Stimulated activated CD4-positive, alpha-beta T cell treated with anti-CD3 and anti-CD28 coated beads, Interleukin-1b, Interleukin-23, amount 100 ng/mL, for 1 hour (primary cell): ENCODE results near the gene H2BK1.

ENCODE experiments used
- DNase-seq, 2 donors: peaks; one replicate each; pipeline ENCODE4 v3.0.0-alpha.2; 2020; ENCODE audit warnings: low read depth in 2 of 2

H2BK1 gene

DNA sequence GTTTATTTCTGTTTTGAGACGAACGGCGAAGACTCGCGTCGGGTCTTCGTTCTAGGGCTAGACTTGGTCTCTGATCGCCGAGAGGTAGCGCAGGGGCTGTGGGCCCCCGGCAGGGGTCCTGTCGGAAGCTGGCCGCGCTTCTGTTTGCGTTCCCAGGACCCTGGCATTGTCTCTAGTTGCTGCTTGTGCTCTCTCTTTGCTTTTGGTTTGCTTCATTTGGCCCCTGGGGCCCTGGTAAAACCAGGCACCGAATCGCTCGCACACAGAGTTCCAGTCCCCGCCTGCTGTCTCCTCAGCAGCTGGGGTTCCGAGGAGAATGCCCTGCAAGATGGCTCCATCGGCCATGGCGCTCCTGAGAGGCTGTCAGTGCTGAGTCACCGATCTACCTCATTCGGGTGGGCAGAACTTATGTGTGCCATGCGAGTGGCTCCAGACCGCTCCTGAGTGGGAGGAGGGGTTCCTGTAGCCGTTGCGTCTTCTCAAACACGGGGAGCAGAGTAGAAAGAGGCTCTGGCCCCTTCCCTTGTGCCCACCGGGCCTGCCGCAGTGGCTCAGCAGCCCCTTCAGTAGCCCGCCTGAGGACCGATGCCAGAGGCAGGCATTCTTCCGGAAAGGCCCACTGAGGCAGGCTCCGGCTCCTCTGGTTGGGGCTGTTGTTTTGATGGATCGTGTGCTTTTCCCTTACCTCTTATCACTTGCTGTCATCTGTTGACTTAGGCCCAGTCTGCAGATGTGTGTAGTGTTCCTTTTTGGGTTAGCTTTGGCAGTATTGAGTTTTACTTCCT lies 22.8 kb upstream of the H2BK1 start:
- peak; percentile 15 to 52 for DNase-seq

DNA sequence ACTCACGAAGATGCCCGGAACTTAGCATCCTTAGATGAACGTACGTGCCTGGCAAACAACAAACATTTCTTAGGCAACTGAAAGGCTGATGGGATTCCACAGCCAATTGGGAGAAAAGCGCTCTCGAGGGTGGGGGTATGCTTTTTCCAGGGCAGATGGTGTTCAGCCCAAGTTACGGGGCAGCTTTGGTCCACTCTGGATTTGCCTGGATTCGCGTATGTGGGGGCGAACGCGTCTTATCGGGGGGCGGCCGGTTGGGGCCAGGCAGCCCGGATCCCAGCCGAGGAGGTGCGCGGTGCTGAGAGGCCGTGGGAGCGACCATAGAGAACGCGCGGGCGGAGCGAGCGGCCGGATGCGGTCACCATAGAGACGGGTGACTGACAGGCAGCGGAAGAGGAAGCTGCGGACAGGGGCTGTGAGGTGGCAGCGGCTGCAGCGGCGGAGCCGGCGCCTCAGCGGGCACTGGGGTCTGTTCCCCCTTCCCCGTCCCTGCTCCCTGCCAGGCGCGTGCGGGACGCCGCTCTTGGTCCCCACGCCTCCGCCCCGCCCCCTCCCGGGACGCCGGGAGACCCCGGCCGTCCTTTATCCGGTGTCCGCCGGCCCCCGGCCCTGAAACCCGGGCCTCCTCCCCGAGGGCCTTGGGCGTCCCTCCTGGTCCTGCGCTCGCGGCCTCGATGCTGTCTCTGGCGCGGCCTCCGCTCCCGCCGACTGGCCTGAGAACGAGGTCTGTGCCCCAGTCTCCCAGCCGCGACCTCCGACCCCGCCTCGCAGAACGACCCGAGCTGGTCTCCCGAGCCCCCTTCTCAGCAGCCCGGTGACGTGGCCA lies 22.0 kb upstream of the H2BK1 start, which contains the start of gene CHPF2:
TSS of gene CHPF2 (plus strand) at position 393 of the 826 bp plus-strand sequence. CDS start 1,529 bp downstream, outside the sequence.
- DNase-seq = peak; percentile 67 to 74

DNA sequence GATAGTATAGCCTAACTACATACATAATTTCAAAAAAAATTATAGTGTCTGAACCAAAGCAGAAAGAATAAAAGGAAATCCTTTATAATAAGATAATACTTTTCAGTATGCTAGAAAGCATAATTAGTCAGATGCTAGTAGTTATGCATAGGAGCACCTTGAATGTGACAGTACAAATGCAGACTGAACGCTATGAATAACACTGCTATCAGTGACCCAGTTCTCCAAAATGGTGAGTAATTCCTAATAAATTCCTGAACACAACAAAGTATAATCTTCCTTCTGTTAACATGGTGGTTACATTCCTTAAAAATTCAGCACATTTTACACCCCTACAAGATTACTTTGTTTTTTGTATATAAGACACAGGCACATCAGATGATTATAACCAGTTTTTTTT lies 20.8 kb upstream of the H2BK1 start:
- DNase-seq = no peak

DNA sequence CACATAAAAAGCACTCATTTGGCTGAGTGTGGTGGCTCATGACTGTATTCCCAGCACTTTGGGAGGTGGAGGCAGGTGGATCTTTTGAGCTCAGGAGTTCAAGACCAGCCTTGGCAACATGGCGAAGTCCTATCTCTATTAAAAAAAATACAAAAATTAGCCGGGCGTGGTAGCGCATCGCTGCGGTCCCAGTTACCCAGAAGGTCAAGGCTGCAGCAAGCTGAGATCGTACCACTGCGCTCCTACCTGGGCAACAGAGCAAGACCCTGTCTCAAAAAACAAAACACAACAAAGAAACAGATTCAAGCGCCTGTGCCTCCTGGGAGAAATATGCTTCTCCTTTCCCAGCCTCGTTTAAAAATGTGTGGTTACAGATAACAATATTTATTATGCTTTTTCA lies 19.0 kb upstream of the H2BK1 start:
- DNase-seq = no peak

DNA sequence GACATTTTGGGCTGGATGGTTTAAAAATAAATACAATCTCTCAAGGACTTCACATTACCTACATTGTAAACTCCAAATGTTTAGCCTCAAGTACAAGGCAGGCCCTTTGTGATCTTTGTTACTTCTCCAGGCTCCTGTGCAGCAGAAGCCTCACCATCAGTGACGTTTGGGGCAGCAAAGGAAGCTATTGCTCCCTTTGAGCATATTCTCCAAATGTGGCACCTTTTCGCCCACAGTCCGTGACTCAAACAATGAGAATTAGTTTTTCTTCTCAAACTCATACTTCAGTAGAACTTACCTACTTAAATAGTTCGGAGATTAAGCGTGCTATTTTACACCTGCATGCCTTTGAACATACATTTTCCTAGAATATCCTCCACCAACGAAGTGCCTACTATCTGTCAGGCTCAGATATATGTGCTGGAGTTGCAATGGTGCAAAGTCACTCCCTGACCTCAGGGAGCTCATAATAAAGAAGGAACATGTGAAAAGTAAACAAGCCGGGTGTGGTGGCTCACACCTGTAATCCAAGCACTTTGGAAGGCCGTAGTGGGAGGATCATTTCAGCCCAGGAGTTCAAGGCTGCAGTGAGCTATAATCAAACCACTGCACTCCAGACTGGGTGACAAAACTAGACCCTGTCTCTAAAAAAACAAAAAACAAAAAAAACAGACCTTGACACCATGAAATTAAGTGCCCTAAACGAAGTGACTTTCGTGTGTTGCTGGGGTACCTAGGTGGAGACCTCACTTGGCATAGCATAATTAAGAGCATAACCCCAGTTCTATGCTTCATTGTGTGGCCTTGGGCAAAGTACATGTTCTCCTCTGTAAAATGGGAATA lies 18.0 kb upstream of the H2BK1 start:
- no peak for DNase-seq

DNA sequence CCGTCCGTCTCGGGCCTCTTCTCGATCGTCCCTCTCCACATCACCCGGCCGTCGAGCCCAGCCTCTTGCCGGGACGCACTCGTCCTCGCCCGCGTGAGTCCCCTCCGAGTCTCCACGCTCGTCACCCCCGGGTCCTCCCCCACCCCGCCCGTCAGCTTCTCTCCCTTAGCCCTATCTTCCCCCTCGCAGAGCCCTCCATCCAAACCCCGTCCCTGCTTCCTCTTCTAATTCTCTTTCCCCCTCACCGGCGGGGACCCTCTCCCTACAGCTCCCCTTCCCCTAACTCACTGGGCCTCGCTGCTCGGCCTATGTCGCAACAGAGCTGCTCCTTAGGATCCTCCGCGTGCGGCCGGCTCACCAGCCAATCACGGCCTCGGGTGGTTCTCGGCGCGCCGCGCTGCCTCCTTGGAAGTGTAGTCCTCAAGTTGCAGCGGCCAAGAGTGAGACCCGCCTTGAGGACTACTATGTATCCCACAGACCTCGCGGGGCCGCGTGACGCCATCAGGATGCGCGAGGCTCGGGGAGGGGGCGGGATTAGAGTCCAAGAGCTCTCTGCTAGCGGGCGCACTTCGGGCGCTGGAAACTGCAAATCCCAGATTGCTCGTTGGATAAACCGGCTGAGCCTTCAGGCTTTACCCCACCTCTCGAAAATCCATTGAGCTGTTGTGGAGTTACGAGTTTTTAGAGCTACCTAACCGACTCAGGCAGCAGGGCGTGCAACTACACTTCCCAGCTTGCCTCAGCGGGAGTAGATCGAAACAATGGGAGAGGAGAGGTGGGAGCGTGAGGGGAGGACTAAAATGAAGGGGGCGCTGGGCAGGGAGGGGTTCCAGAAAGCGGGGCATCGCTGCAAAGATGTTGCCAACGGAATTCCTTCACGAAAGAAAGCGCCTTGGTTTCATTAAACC lies 16.8 kb upstream of the H2BK1 start, which contains the start of gene ABCF2:
TSS of gene ABCF2 (minus strand) at position 331 of the 908 bp plus-strand sequence. CDS start 747 bp downstream, outside the sequence.
- DNase-seq = peak; percentile 89 to 97

DNA sequence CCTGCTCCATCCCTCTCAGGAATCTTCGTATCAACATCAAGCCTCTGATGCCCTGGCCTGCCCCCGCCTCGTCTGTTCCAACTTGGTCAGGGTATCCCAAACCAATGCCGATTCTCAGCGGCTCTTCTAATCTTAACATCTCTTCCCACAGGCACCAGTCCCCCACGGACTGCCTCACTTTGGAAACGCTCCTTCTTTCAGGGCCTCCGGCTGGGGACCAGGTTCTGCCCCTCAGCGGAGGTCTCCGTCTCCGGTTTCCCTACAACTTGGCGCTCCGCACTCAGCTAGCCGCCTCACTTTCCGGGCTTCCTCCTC lies 16.2 kb upstream of the H2BK1 start:
- no peak for DNase-seq

DNA sequence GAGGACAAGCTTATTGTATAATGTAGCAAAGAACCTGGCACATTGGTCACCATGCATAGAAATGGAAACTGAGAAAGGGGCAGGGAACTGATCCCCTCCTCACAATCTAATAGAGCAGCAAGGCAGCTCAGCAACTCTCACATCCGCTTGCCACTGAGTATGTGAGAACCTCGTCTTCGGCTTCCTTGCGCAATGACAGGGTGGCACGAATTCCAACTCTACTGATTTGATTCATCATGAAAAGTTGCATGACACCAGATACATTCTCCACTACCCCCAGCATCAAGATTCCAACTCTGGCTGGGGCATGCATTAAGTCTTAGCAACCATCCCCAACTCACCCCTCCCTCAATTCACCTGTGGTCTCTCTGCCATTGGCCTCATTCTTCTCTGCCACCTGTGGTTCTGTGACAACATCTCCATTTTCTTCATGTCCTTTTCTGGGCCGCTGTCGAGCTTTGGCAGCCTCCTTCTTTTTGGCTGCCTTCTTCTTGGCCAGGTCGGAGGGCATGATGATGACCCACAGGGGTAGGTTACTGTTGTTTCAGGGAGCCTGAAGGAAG lies 15.7 kb upstream of the H2BK1 start:
- no peak for DNase-seq

DNA sequence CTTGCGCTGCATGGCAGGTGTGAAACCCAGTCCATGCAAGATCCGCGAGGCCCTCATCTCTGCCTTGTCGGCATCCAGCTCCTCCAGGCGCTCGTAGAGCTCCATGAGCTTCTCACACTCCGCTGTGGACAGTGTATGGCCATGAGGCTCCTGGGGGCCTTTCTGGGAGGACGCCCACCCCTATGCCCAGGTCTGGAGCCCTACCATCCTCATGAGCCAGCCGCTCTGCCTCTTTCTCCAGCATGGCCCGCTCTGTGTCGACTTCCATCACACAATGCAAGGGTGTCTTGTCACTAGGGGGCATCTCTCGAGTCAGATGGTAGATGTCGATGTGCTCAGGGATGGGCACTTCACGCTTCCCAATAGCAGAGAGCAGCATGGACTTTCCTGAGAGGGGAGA lies 13.4 kb upstream of the H2BK1 start:
- no peak for DNase-seq

DNA sequence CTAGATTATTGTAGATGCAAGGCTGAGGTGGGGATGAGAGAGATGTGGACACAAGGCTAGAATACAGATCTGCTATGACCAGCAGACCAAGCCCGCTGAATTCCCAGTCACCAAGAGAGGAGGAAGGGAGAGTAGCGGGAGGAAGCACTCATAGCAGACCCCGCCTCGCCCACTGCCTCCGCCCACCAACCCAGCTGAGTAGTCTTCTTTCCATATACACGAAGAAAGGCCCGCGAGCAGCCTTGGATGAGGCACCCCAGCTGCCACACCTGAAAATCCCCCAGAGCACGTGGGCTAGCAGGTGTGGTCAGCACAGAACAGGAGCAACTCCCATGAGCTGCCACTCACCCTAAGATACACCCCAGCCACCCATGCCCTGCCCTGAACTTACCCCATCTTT lies 7.9 kb upstream of the H2BK1 start:
- DNase-seq = no peak

DNA sequence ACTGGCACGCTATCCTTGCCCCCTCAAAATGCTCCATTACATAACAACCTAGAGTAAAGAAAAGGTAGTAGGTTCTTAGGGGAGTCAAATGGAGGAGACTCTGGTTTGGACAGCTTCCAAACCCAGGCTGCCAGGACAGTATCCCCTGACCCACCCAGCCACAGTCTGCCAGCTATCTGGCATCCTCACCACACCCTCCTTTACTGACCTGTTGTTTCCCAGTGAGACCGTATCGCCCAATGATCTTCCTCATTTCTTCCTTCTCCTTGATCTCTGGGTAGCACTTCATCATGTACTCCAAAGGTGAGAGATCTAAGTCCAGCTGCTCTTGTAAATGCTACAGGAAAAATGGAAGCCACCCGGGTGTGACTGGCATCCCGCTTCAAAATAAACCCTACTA lies 5.1 kb upstream of the H2BK1 start:
- no peak for DNase-seq

DNA sequence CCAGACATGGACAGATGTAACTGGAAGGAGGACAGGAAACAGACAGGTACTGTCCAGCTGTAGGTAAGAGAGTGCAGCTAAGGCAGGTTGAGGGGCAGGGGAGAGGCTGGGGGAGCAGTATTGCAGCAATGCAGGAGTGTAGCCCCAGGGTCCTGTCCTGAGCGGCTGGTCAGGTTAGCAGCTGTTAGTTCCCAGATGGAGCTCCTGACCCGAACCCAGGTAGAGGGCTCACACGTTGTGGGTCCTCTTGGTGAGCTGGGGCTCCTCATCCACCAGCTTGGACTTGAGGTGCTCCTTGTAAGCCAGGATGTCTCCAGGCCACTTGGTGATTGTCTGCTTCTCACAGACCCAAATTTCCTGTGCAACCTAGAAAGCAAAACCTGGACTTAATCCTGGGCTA lies 3.5 kb upstream of the H2BK1 start:
- DNase-seq = no peak

DNA sequence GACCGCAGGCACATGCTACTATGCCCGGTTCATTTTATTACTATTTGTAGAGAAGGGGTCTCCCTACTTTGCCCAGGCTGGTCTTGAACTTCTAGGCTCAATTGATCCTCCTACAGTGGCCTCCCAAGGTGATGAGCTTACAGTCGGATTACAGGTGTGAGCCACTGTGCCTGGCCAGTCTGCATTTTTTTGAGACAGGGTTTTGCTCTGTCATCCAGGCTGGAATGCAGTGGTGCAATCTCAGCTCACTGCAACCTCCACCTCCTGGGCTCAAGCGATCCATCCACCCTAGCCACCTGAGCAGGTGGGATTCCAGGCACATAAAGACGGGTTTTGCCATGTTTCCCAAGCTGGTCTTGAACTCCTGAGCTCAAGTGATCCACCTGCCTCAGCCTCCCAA lies 2.3 kb upstream of the H2BK1 start:
- no peak for DNase-seq

DNA sequence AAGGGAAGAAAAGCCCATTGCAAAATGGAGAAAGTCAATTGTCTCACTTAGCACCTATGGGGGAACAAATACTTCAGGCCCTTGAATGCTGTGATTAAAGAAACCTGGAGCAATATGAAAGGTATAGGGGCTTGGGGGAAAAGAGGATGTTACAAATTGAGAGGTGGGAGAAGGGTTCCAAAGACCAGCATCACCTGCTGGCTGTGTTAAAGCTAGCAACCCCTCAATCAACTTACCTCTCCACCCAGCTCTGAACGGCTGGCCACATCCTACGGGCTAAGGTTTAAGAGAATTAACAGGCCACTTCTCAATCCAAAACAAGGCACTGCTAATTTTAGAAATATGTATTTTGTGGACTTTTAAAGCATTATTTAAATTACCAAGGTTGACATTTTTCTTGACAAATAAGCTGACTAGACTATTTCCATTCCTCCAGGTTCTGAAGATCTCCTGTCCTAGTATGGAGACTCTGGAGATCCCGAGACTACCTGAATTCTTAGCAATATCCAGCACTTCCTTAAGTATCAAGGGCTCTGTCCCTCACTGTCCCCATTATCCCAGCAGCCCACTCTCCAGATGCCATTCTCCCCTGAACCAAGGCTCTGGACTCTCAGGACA lies 976 bp upstream of the H2BK1 start:
- no peak for DNase-seq

DNA sequence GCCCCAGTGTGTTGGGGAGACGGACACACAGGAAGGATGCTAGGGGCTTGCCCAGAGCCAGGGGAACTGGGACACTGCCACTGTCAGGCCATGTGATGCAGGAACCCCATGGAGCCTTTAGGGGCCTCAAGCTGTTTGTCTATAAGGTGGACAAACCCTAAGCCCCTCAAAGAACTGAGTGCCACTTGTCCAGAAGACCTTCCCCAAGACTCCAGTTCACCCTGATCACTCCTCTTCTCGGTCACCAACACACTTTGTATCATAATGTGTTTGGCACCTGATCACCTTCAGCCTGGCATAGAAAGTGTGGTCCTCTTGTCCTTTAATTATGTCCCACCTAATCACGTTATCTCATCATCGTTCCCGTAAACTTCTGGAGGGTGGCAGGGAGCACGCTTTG lies 700 bp downstream of the H2BK1 start:
- DNase-seq = no peak

DNA sequence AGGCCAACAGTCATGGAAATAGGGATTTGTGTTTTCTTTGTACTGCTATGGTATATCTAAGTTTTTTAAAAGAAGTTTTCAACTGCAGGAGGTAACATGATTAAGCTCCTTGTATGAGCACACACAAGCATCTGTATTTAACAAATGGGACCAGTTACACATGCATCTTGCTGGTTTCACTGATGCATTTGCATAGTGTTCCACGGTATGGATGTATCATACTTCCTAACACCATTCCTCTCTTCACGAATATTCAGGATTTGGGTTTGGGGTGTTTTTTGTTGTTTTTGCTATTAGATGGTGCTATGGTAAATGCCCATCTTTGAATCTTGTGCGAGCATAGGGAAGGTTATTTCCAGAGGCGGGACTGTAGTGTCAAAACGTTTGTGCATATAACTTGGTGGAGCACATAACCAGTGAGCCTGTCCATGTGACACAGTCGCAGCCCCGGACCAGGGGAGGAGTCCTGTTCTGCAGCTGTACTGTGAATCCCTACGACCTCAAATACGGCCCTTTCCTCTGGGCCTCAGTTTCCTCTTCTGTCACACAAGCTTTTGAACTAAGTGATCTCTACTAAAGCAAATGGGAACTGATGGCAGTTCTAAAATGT lies 1.9 kb downstream of the H2BK1 start:
- DNase-seq = no peak

DNA sequence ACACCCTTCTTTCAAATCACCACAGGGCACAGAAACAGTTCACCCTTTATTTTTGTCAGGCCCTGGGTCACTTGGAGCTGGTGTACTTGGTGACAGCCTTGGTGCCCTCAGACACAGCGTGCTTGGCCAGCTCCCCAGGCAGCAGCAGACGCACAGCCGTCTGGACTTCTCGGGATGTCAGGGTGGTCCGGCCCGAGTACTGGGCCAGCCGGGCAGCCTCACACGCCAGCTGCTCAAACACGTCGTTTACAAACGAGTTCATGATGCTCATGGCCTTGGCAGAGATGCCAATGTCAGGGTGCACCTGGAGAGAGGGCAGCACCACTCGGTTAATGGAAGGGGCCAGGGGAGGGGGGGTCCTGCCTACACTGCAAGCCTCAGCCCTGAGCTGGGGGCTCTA lies 2.5 kb downstream of the H2BK1 start:
- no peak for DNase-seq

DNA sequence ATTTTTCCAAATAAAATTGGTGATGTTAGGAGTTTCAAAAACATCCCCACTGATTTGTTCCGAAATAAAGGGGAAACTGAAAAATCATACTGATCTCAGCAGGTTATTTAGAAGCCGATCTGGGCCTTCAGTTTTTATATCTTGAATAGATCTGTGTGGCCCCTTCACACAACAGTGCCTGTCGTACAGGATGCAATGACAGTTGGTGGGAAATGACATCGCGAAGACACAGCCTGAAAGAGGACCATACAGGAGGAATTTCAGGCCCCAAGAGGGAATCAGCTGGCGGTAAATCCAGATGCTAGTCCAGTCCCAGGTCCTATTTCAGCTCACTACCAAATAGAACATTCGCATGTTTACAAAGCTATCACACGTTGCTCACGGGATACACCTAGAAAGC lies 3.0 kb downstream of the H2BK1 start:
- DNase-seq = no peak

DNA sequence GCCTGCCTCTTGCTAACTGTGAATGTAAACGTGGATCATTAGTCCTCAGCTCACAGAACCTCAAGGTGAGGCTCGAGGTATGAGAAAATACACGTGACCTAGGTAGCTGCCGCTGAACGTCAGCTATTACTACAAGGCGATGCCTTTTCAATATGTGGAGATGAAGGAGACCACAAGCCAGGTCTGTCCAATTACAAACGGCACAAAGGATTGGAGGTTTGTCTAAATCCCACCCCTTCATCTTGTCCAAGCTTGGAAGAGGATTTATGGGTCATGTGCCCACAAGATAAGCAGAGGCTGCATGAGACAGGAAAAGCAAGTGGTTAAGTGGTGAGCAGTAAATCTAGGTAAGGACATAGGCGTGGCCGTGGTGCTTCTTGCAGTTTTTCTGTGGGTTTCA lies 3.4 kb downstream of the H2BK1 start:
- DNase-seq = no peak

DNA sequence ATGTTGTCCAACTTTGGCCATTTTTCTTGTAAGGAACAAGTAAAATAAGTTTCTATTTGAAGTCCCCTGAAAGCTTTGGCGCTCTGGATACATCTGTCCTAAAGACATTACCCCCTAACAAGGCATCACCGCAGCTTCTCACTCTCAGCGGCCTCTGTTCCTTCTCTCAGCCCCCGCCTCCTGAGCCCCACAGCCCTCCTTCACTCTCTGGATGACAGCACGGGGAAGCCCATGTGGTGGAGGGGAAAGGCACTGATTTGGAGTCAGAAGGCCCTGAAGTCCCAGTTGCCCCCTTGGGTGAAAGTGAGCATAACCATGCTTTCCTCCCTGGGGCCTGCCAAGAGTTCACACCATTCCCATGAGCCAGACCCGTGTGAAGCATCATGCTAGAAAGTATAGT lies 4.6 kb downstream of the H2BK1 start:
- DNase-seq = no peak
